HG02588 (cell line): ENCODE results near the gene SAMD4B.
"Not testable (repeated sequence)": the region's sequence is repeated elsewhere in the genome, so short reads cannot be mapped to it uniquely, and the experiment has no call there.

ENCODE experiments used
- ATAC-seq: cut with Tn5 transposase; IDR thresholded peaks from one replicate; pipeline ENCODE4 v1.9.1; 2021; ENCODE audit warnings: mild to moderate bottlenecking, moderate library complexity; ENCODE audit not compliant: unreplicated experiment

SAMD4B gene

GRCh38 chr19:39341719-39342604 is at the start of gene SAMD4B:
SAMD4B (plus strand) TSS chr19:39342421; CDS start chr19:39356894, 14,473 bp downstream.
- peak; percentile 82 for ATAC-seq

- no peak for ATAC-seq
Measured at GRCh38 chr19:39293394-39293793, 48.8 kb upstream of the SAMD4B start.

- no peak for ATAC-seq
Measured at GRCh38 chr19:39296055-39296645, 46.1 kb upstream of the SAMD4B start, which contains the start of gene IFNL1. IFNL1 (plus strand) TSS chr19:39296407; CDS start chr19:39296422, 15 bp downstream.

- ATAC-seq = no peak
Measured at GRCh38 chr19:39296906-39297305, 45.3 kb upstream of the SAMD4B start.

GRCh38 chr19:39297931-39298634 is 44.1 kb upstream of the SAMD4B start:
- no peak for ATAC-seq

- no peak for ATAC-seq
Measured at GRCh38 chr19:39299404-39299803, 42.8 kb upstream of the SAMD4B start.

GRCh38 chr19:39299832-39300231 is 42.4 kb upstream of the SAMD4B start:
- no peak for ATAC-seq

GRCh38 chr19:39301021-39301420 is 41.2 kb upstream of the SAMD4B start:
- no peak for ATAC-seq

- ATAC-seq = no peak
Measured at GRCh38 chr19:39301562-39301961, 40.7 kb upstream of the SAMD4B start.

GRCh38 chr19:39303373-39304184 is 38.6 kb upstream of the SAMD4B start:
- ATAC-seq = no peak

GRCh38 chr19:39304185-39304513 is 38.1 kb upstream of the SAMD4B start:
- no peak for ATAC-seq

GRCh38 chr19:39304701-39305571 is 37.3 kb upstream of the SAMD4B start:
- ATAC-seq = no peak

- ATAC-seq = no peak
Measured at GRCh38 chr19:39306075-39306474, 36.1 kb upstream of the SAMD4B start.

- ATAC-seq = no peak
Measured at GRCh38 chr19:39307046-39307821, 35.0 kb upstream of the SAMD4B start.

GRCh38 chr19:39307822-39308530 is 34.2 kb upstream of the SAMD4B start:
- no peak for ATAC-seq

GRCh38 chr19:39308531-39309304 is 33.5 kb upstream of the SAMD4B start:
- no peak for ATAC-seq

- ATAC-seq = not testable (repeated sequence)
Measured at GRCh38 chr19:39309305-39309670, 32.9 kb upstream of the SAMD4B start.
